GM12878 (cell line): Measurements from ENCODE around the gene SMG5. TPM values are rescaled to one million over a fixed set of nuclear protein-coding genes. Genes with fewer than 3 reads are reported as not detected.

Experiments
- ATAC-seq: fragments of 200-7000 bp; cut with Tn5 transposase; 3 replicates; pipeline ENCODE4 v1.9.1; 2020; ENCODE audit warnings: mild to moderate bottlenecking, moderate library complexity
- BruUV-seq: library from RNA; stranded (reverse); fragments of 400-500 nt; replicated peaks from 2 replicates; lab custom pipeline; 2021; lab: Mats Ljungman, UMichigan
- CTCF ChIA-PET: fragments of 300-600 bp; sonication (Branson Sonifier 250); formaldehyde crosslinking; extraction: SDS; loops from one replicate; lab custom pipeline; 2021; ENCODE audit warnings: inconsistent platforms; lab: Yijun Ruan, JAX
- POLR2A ChIA-PET: fragments of 350-600 bp; formaldehyde crosslinking; extraction: SDS; loops from one replicate; lab custom pipeline; 2021; ENCODE audit warnings: inconsistent platforms; lab: Charles Lee
- RAD21 ChIA-PET: fragments of 300-600 bp; sonication (Branson Sonifier 250); formaldehyde crosslinking; loops from one replicate; lab custom pipeline; 2023; ENCODE audit warnings: antibody characterized with exemption; ENCODE audit not compliant: unreplicated experiment; lab: Charles Lee
- SMC1A ChIA-PET: fragments of 300-600 bp; sonication (Branson Sonifier 250); formaldehyde crosslinking; loops from one replicate; lab custom pipeline; 2023; ENCODE audit not compliant: unreplicated experiment, uncharacterized antibody; lab: Charles Lee
- DNase-seq: peaks from one replicate; pipeline ENCODE4 v3.0.0-alpha.2; 2011; ENCODE audit warnings: low read depth, low spot score
- FAIRE-seq: peaks from 3 replicates; lab custom pipeline; 2011; peaks lifted over from hg19 to GRCh38; lab: Jason Lieb, UNC
- H2AFZ ChIP-seq: 2 replicates; pipeline ENCODE4 v1.6.0; 2011; ENCODE audit warnings: low read depth, low read length, control low read depth; ENCODE audit not compliant: control insufficient read depth
- H3K27ac ChIP-seq: 2 replicates; pipeline ENCODE4 v1.5.1; 2011; ENCODE audit warnings: control low read depth; ENCODE audit not compliant: control insufficient read depth, insufficient read depth
- H3K27me3 ChIP-seq, 2 experiments: replicated peaks in 1 of 2; 2 replicates each; pipeline versions ENCODE4 v1.6.0 to v1.6.1; 2011; ENCODE audit warnings: low read length in 1 of 2; ENCODE audit not compliant: control insufficient read depth in 2 of 2, insufficient read depth in 2 of 2
- H3K36me3 ChIP-seq, 2 experiments: 2 replicates each; pipeline ENCODE4 v1.5.1; 2011; ENCODE audit warnings: low read length in 1 of 2; ENCODE audit not compliant: control insufficient read depth in 2 of 2, insufficient read depth in 2 of 2
- H3K4me1 ChIP-seq: 2 replicates; pipeline ENCODE4 v1.6.1; 2011; ENCODE audit warnings: mild to moderate bottlenecking, low read length, moderate library complexity, mixed read lengths; ENCODE audit not compliant: control insufficient read depth, insufficient read depth
- H3K4me2 ChIP-seq: 2 replicates; pipeline ENCODE4 v1.6.0; 2011; ENCODE audit warnings: control low read depth; ENCODE audit not compliant: control insufficient read depth, insufficient read depth
- H3K4me3 ChIP-seq: fragments of 200-600 bp; sonication (generic); 2 replicates; pipeline ENCODE4 v1.5.1; 2016
- H3K79me2 ChIP-seq: 2 replicates; pipeline ENCODE4 v1.6.0; 2011; ENCODE audit warnings: low read length; ENCODE audit not compliant: control insufficient read depth, insufficient read depth
- H3K9ac ChIP-seq: 2 replicates; pipeline ENCODE4 v1.8.0; 2011; ENCODE audit warnings: low read length, control low read depth, mixed read lengths; ENCODE audit not compliant: control insufficient read depth, insufficient read depth
- H3K9me3 ChIP-seq: replicated peaks from 3 replicates; pipeline ENCODE4 v1.5.1; 2011; ENCODE audit warnings: mild to moderate bottlenecking, low read length; ENCODE audit not compliant: control insufficient read depth, insufficient read depth
- H4K20me1 ChIP-seq: 2 replicates; pipeline ENCODE4 v1.6.0; 2011; ENCODE audit not compliant: control insufficient read depth, insufficient read depth
- ATF7 ChIP-seq: fragments of 450-650 bp; IDR thresholded peaks from 2 replicates; pipeline ENCODE4 v1.6.1; 2016; ENCODE audit warnings: low read depth, mild to moderate bottlenecking
- BACH1 ChIP-seq: fragments of 450-650 bp; IDR thresholded peaks from 2 replicates; pipeline ENCODE4 v1.6.1; 2017; ENCODE audit warnings: mild to moderate bottlenecking, borderline replicate concordance
- EGR1 ChIP-seq, 2 experiments: IDR thresholded peaks; 1 replicate in 1 of 2; 2 replicates in 1 of 2; pipeline ENCODE4 v1.6.1; 2011 to 2012; ENCODE audit warnings: low read depth in 2 of 2, low read length in 2 of 2, borderline replicate concordance in 1 of 2, mild to moderate bottlenecking in 1 of 2, moderate library complexity in 1 of 2
- IRF4 ChIP-seq: IDR thresholded peaks from 2 replicates; pipeline ENCODE4 v1.6.1; 2011; ENCODE audit warnings: low read depth, low read length
- JUNB ChIP-seq: IDR thresholded peaks from 2 replicates; pipeline ENCODE4 v1.6.1; 2016; ENCODE audit warnings: antibody characterized with exemption, mild to moderate bottlenecking
- PML ChIP-seq: IDR thresholded peaks from 2 replicates; pipeline ENCODE4 v1.6.1; 2012; ENCODE audit warnings: low read length, inconsistent platforms
- POLR2A ChIP-seq: IDR thresholded peaks from 2 replicates; pipeline ENCODE4 v1.6.1; 2011; ENCODE audit warnings: low read depth, mild to moderate bottlenecking, low read length
- TCF12 ChIP-seq: IDR thresholded peaks from 2 replicates; pipeline ENCODE4 v1.6.1; 2011; ENCODE audit warnings: low read depth, mild to moderate bottlenecking, low read length
- WGBS: methylation state at CpG from one replicate; pipeline ENCODE4 v1.1.6; 2016; ENCODE audit warnings: low lambda C conversion rate; ENCODE audit not compliant: insufficient replicate concordance, insufficient coverage; ENCODE audit errors: missing lambda C conversion rate; 5-methylcytosine and 5-hydroxymethylcytosine counted together
- in situ Hi-C: fragments of 300-500 bp; cut with MboI; formaldehyde crosslinking; loops from 9 replicates; pipeline ENCODE4 v1.14.3; 2018; ENCODE audit warnings: mixed read lengths
- intact Hi-C: fragments of 100-400 bp; cut with micrococcal nuclease; formaldehyde crosslinking; loops from one replicate; pipeline ENCODE4 v1.14.2; 2022; ENCODE audit not compliant: unreplicated experiment
- polyA plus RNA-seq, 11 experiments: library from polyadenylated mRNA; depleted of rRNA in 4 of 11; unstranded in 6 of 11; stranded (reverse) in 5 of 11; fragments of >200 nt; fragmentation: Nextera tagmentation in 4 of 11; fragmentation: Illumina TruSeq in 1 of 11; extraction: Ambion mirVana in 4 of 11; extraction: Trizol in 1 of 11; gene quantifications; 1 replicate in 1 of 11; 2 replicates in 10 of 11; pipeline versions ENCODE4 v1.2.1 to v1.2.3, GENCODE V29; 2011 to 2016; ENCODE audit warnings: inconsistent platforms in 2 of 11, missing spikeins in 2 of 11, low read depth in 1 of 11
- total RNA-seq, 4 experiments: library from RNA; depleted of rRNA in 3 of 4; stranded (reverse); fragments of >200 nt in 3 of 4; fragmentation: Illumina TruSeq in 1 of 4; extraction: Trizol in 1 of 4; gene quantifications; 2 replicates each; pipeline versions ENCODE4 v1.2.1 to v1.2.3, GENCODE V29; 2013 to 2021
- TF ChIP-seq, protein P1 (sequence below): IDR thresholded peaks from 2 replicates; pipeline ENCODE4 v1.6.1; 2012; ENCODE audit warnings: low read depth, low read length, improper control_type of control experiment
- TF ChIP-seq, protein P2 (sequence below): fragments of 450-650 bp; IDR thresholded peaks from 2 replicates; pipeline ENCODE4 v1.6.1; 2016; ENCODE audit warnings: mild to moderate bottlenecking
- TF ChIP-seq, protein P3 (sequence below): fragments of 450-650 bp; IDR thresholded peaks from 2 replicates; pipeline ENCODE4 v1.6.1; 2017; ENCODE audit warnings: mild to moderate bottlenecking, low read depth, inconsistent platforms; ENCODE audit not compliant: poor library complexity, severe bottlenecking
- TF ChIP-seq, protein P4 (sequence below): IDR thresholded peaks from 2 replicates; pipeline ENCODE4 v1.6.1; 2012; ENCODE audit warnings: low read length, inconsistent platforms
- TF ChIP-seq, protein P5 (sequence below): IDR thresholded peaks from 2 replicates; pipeline ENCODE4 v1.6.1; 2011; ENCODE audit warnings: borderline replicate concordance, low read depth, mild to moderate bottlenecking, moderate library complexity, low read length; ENCODE audit not compliant: insufficient read depth, poor library complexity, severe bottlenecking

The SMG5 gene
- total and polyA plus RNA-seq, 10 of the 15 experiments (the other 5 are each of a cell fraction or from before 2014, with no cell fraction given), result 0.76 to 61.5 (median 48.8) TPM

DNA sequence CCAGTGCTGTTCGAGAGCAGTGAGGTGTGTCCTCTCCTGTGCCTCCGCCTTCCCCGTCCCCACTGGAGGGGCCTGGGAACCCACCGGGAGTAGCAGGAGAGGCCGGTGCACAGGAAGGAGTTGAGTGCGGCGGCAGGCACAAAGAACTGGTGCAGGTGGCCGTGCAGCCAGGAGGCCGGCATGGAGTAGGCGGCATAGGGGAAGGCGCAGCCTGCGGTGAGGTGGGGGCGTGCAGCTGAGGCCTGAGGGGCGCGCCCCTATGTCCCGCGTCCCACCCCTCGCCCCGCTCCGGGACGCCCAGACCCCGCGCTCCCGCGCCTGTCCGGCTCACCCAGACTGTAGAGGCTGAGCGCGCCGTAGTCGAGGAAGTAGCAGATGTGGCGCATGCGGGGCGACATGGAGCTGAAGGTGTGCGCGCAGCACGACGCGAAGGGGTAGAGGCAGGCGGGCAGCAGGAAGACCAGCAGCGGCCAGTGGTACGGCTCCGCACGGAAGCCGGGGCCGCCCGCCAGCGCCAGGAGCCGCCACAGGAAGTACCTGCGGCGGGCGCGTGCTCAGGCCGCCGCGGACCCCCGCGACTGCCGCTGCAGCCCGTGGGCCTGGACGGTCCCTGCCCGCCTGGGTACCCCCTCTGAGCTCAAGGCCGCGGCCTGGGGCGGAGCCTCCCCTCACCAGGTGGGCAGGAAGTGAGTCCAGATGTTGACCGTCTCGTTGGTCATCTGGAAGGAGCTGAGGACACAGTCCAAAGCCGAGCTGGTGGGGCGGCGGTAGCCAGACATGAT, 37.0 kb downstream of the SMG5 start:
- H3K27me3 ChIP-seq, result no peaks in the 10 kb centered on the region
- H3K4me2 ChIP-seq, result peak overlapping the region; percentile 85
- no peak overlapping the region for H3K27ac ChIP-seq
- peaks cover 3 to 14% of the 10 kb centered on the region in 2 experiments; a peak in 3 of 4 replicates for H3K36me3 ChIP-seq
- peaks cover 25% of the 10 kb centered on the region for H3K4me1 ChIP-seq
- ChIA-PET POLR2A (interaction anchor here (0.6 to 0.9 kb wide), 3 partner anchors 7 to 327 kb away, joined by 3 to 4 read pairs (median 3); no protein-coding TSS in a partner anchor), SMC1A (interaction anchor here (0.6 to 1.3 kb wide), 3 partner anchors 11 to 116 kb away, joined by 3 to 4 read pairs (median 3); no protein-coding TSS in a partner anchor), CTCF (interaction anchor here (0.9 to 1.4 kb wide), 6 partner anchors 74 to 155 kb away, joined by 3 to 4 read pairs (median 3); no protein-coding TSS in a partner anchor), RAD21 (interaction anchor here (1.1 kb wide), 1 partner anchor 28 kb away, joined by 3 read pairs; no protein-coding TSS in a partner anchor)
- intact Hi-C loops, result no loop called here
- no peak for DNase-seq
- BruUV-seq, result no TSS peak
- H3K9ac ChIP-seq, result peak overlapping the region; percentile 57; the same call in 1 of the 2 replicates
- in situ Hi-C loops, result no loop called here
- no peaks in the 10 kb centered on the region for H3K79me2 ChIP-seq
- 3% methylated on average over 69 of the region's 69 CpGs for WGBS
- no peaks in the 10 kb centered on the region for H4K20me1 ChIP-seq
- peak overlapping the region; percentile 71 for H3K4me3 ChIP-seq
- no peak for FAIRE-seq
- peak; percentile 70 for ATAC-seq
- no peaks in the 10 kb centered on the region for H3K9me3 ChIP-seq
- H2AFZ ChIP-seq, result peak overlapping the region; percentile 80
- no peak for TF ChIP-seq IRF4
- TF ChIP-seq, protein P1, sequence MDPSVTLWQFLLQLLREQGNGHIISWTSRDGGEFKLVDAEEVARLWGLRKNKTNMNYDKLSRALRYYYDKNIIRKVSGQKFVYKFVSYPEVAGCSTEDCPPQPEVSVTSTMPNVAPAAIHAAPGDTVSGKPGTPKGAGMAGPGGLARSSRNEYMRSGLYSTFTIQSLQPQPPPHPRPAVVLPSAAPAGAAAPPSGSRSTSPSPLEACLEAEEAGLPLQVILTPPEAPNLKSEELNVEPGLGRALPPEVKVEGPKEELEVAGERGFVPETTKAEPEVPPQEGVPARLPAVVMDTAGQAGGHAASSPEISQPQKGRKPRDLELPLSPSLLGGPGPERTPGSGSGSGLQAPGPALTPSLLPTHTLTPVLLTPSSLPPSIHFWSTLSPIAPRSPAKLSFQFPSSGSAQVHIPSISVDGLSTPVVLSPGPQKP, result no peak
- peak; percentile 74; the same call in 1 of the 2 replicates for TF ChIP-seq POLR2A
- TF ChIP-seq, protein P2, sequence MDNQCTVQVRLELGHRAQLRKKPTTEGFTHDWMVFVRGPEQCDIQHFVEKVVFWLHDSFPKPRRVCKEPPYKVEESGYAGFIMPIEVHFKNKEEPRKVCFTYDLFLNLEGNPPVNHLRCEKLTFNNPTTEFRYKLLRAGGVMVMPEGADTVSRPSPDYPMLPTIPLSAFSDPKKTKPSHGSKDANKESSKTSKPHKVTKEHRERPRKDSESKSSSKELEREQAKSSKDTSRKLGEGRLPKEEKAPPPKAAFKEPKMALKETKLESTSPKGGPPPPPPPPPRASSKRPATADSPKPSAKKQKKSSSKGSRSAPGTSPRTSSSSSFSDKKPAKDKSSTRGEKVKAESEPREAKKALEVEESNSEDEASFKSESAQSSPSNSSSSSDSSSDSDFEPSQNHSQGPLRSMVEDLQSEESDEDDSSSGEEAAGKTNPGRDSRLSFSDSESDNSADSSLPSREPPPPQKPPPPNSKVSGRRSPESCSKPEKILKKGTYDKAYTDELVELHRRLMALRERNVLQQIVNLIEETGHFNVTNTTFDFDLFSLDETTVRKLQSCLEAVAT, result no peak
- no peak for TF ChIP-seq EGR1 (IDR thresholded peaks at IDR 0.05; ENCODE audit: borderline replicate concordance in 1 of 2, low read depth in 2 of 2, low read length in 2 of 2)
- 0 out of 2 replicates have a peak, but pooled peaks have one; percentile 2 for TF ChIP-seq TCF12
- TF ChIP-seq, protein P3, sequence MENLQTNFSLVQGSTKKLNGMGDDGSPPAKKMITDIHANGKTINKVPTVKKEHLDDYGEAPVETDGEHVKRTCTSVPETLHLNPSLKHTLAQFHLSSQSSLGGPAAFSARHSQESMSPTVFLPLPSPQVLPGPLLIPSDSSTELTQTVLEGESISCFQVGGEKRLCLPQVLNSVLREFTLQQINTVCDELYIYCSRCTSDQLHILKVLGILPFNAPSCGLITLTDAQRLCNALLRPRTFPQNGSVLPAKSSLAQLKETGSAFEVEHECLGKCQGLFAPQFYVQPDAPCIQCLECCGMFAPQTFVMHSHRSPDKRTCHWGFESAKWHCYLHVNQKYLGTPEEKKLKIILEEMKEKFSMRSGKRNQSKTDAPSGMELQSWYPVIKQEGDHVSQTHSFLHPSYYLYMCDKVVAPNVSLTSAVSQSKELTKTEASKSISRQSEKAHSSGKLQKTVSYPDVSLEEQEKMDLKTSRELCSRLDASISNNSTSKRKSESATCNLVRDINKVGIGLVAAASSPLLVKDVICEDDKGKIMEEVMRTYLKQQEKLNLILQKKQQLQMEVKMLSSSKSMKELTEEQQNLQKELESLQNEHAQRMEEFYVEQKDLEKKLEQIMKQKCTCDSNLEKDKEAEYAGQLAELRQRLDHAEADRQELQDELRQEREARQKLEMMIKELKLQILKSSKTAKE, result no peak
- TF ChIP-seq, protein P4, sequence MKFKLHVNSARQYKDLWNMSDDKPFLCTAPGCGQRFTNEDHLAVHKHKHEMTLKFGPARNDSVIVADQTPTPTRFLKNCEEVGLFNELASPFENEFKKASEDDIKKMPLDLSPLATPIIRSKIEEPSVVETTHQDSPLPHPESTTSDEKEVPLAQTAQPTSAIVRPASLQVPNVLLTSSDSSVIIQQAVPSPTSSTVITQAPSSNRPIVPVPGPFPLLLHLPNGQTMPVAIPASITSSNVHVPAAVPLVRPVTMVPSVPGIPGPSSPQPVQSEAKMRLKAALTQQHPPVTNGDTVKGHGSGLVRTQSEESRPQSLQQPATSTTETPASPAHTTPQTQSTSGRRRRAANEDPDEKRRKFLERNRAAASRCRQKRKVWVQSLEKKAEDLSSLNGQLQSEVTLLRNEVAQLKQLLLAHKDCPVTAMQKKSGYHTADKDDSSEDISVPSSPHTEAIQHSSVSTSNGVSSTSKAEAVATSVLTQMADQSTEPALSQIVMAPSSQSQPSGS, result no peak
- no peak for TF ChIP-seq PML
- TF ChIP-seq, protein P5, sequence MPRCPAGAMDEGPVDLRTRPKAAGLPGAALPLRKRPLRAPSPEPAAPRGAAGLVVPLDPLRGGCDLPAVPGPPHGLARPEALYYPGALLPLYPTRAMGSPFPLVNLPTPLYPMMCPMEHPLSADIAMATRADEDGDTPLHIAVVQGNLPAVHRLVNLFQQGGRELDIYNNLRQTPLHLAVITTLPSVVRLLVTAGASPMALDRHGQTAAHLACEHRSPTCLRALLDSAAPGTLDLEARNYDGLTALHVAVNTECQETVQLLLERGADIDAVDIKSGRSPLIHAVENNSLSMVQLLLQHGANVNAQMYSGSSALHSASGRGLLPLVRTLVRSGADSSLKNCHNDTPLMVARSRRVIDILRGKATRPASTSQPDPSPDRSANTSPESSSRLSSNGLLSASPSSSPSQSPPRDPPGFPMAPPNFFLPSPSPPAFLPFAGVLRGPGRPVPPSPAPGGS, result peak; percentile 30
- TF ChIP-seq JUNB, result no peak
- no peak for TF ChIP-seq ATF7
- no peak for TF ChIP-seq BACH1
